GM18498 (cell line): Measurements from ENCODE around the gene PPIL6.

Source experiments
- ATAC-seq: cut with Tn5 transposase; IDR thresholded peaks from one replicate; pipeline ENCODE4 v1.9.1; 2021; ENCODE audit warnings: mild to moderate bottlenecking, moderate library complexity; ENCODE audit not compliant: unreplicated experiment

PPIL6 gene

GRCh38 chr6:109406196-109406595 lies 34.2 kb downstream of the PPIL6 start:
- no peak for ATAC-seq

- ATAC-seq, result no peak
These were observed 43.4 kb downstream of the PPIL6 start for GRCh38 chr6:109397020-109397419.

GRCh38 chr6:109396046-109396718 lies 44.2 kb downstream of the PPIL6 start:
- no peak for ATAC-seq

- ATAC-seq, result no peak
These were observed 46.5 kb downstream of the PPIL6 start for GRCh38 chr6:109393886-109394281.

GRCh38 chr6:109393157-109393885 lies 47.1 kb downstream of the PPIL6 start:
- ATAC-seq, result no peak

- no peak for ATAC-seq
These were observed 50.7 kb downstream of the PPIL6 start for GRCh38 chr6:109389650-109390274.

GRCh38 chr6:109388265-109388664 lies 52.2 kb downstream of the PPIL6 start:
- no peak for ATAC-seq

GRCh38 chr6:109383438-109383940 lies 56.9 kb downstream of the PPIL6 start:
- ATAC-seq, result no peak

- ATAC-seq, result peak; percentile 73
These were observed 57.6 kb downstream of the PPIL6 start for GRCh38 chr6:109382576-109383437.

GRCh38 chr6:109381747-109382575 lies 58.5 kb downstream of the PPIL6 start, which contains the start of gene CD164:
Gene CD164 (minus strand): TSS chr6:109382467. CDS start chr6:109382378, 89 bp downstream.
- peak; percentile 62 for ATAC-seq

GRCh38 chr6:109381061-109381746 lies 59.2 kb downstream of the PPIL6 start:
- no peak for ATAC-seq

GRCh38 chr6:109379711-109380110 lies 60.7 kb downstream of the PPIL6 start:
- no peak for ATAC-seq

- no peak for ATAC-seq
These were observed 62.7 kb downstream of the PPIL6 start for GRCh38 chr6:109377717-109378116.

- no peak for ATAC-seq
These were observed 66.0 kb downstream of the PPIL6 start for GRCh38 chr6:109374326-109374892.

GRCh38 chr6:109373762-109374161 lies 66.7 kb downstream of the PPIL6 start:
- peak; percentile 93 for ATAC-seq

- ATAC-seq, result peak; percentile 21
These were observed 67.1 kb downstream of the PPIL6 start for GRCh38 chr6:109373331-109373730.

- no peak for ATAC-seq
These were observed 68.3 kb downstream of the PPIL6 start for GRCh38 chr6:109372130-109372529.

- no peak for ATAC-seq
These were observed 69.6 kb downstream of the PPIL6 start for GRCh38 chr6:109370792-109371191.

- no peak for ATAC-seq
These were observed 70.1 kb downstream of the PPIL6 start for GRCh38 chr6:109370336-109370735.
